Activated naive CD4-positive, alpha-beta T cell treated with anti-CD3 and anti-CD28 coated beads for 36 hours (primary cell): ENCODE data around the gene TRPM2. TPM values are rescaled to one million over a fixed set of nuclear protein-coding genes. Genes with fewer than 3 reads are reported as not detected.
A peak's percentile ranks its signal among the peaks of the same experiment; 100 is the strongest.
"Not testable (repeated sequence)": the region's sequence is repeated elsewhere in the genome, so short reads cannot be mapped to it uniquely, and the experiment has no call there.

Experiments used
- CTCF ChIA-PET: fragments of 350-600 bp; sonication (Branson Sonifier 250); formaldehyde crosslinking; loops from one replicate; lab custom pipeline; 2021; ENCODE audit warnings: antibody characterized with exemption; lab: Charles Lee
- DNase-seq: peaks from one replicate; pipeline ENCODE4 v3.0.0-alpha.2; 2020
- H3K27ac Mint-ChIP-seq: one replicate; pipeline ENCODE4 v1.8.0; 2021; ENCODE audit warnings: mild to moderate bottlenecking, mixed read lengths
- H3K27me3 Mint-ChIP-seq: one replicate; pipeline ENCODE4 v1.8.0; 2021; ENCODE audit warnings: low read depth, mixed read lengths
- H3K36me3 Mint-ChIP-seq: one replicate; pipeline ENCODE4 v1.8.0; 2021; ENCODE audit warnings: low read depth, mixed read lengths
- H3K4me1 Mint-ChIP-seq: one replicate; pipeline ENCODE4 v1.8.0; 2021; ENCODE audit warnings: low read depth, mixed read lengths
- H3K4me3 Mint-ChIP-seq: one replicate; pipeline ENCODE4 v1.8.0; 2021; ENCODE audit warnings: mild to moderate bottlenecking, moderate library complexity, mixed read lengths
- H3K9me3 Mint-ChIP-seq: one replicate; pipeline ENCODE4 v1.8.0; 2021; ENCODE audit warnings: mixed read lengths
- intact Hi-C: fragments of 100-400 bp; cut with micrococcal nuclease; formaldehyde crosslinking; loops from one replicate; pipeline ENCODE4 v1.15.1; 2023
- total RNA-seq, 2 experiments: library from RNA; stranded (reverse); gene quantifications; one replicate each; pipeline ENCODE4 v1.2.3, GENCODE V29; 2021

TRPM2 gene
- total RNA-seq, 2 experiments from 2014 or later: 2.5 to 3.5 TPM

DNA sequence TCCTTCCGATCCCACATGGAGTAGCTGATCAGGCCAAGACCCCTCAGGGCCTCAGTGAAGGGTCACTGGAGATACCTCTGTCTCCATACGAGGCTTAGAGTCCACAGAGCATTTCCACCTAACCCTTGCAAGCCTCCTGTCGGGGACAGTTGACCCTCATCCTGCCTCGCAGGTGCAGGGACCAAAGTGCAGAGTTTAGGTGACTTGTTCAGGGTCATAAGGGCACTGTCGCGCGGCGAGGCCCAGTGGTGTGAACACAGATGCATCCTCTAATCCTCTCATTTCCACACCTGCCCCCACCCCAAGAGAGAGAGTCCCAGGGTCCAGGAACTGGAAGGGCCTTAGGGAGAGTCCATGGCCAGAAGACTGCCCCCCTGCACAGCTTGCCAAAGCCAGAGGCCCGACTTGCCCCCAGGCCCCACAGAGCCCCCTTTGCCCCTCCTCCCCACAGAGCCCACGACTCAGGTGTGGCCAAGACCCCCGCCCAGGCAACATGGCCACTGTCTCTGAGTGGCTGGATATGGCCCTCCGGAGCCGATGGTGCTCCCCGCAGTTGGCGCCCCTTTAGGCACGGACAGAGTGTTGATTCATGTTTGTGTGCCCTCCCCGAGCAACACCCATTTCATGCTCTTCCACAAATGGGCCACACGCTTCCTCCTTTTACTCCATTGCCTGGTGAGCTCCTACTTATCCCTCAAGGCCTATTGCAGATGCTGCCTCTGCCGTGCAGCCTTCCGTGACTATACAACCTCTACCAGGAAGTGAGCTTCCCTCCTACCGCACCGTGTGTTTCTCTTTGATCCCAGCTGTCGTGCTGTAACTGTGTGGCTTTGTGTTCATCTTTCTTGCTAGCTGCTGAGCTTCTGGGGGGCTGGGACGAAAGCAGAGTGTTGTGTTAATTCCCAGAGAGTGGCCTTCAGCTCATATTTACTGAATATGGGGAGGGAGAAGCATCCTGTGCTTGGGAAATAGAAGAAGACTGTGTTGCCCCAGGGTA, 1.7 kb downstream of the TRPM2 start:
- H3K4me1 Mint-ChIP-seq: peaks cover 48% of the 10 kb centered on the region
- peak; percentile 76 for DNase-seq
- no peaks in the 10 kb centered on the region for H3K36me3 Mint-ChIP-seq
- peak overlapping the region; percentile 39 for H3K4me3 Mint-ChIP-seq
- H3K9me3 Mint-ChIP-seq: no peaks in the 10 kb centered on the region
- CTCF ChIA-PET: interaction anchor here (1.3 kb wide), 1 partner anchor 156 kb away, joined by 3 read pairs; no protein-coding TSS in a partner anchor
- H3K27me3 Mint-ChIP-seq: peaks cover 4% of the 10 kb centered on the region
- H3K27ac Mint-ChIP-seq: peak overlapping the region; percentile 44
- intact Hi-C loops: loop anchor here (1.0 to 10.0 kb wide), 3 partner anchors 16 to 570 kb away; partner anchors contain the start of genes CFAP410, ITGB2 and PFKL

DNA sequence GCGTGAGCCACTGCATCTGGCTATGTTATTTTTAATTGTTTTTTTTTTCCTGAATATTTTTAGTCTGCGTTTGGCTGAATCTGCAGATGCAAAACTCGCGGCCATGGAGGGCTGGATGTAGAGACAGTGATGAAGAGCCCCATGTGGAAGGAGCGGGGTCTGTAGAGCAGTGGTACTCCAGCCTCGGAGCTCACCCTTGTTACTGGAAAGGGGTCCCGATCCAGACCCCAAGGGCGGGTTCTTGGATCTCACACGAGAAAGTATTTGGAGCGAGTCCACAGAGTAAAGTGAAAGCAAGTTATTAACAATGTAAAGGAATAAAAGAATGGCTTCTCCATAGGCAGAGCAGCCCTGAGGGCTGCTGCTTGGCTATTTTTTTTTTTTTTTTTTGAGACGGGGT, 2.7 kb downstream of the TRPM2 start:
- intact Hi-C loops: loop anchor here (5.0 to 10.0 kb wide), 2 partner anchors 54 to 569 kb away; partner anchors contain the start of genes ITGB2 and PFKL
- H3K9me3 Mint-ChIP-seq: no peaks in the 10 kb centered on the region
- H3K4me3 Mint-ChIP-seq: no peak overlapping the region
- H3K27me3 Mint-ChIP-seq: peaks cover 2% of the 10 kb centered on the region
- no peaks in the 10 kb centered on the region for H3K36me3 Mint-ChIP-seq
- CTCF ChIA-PET: interaction anchor here (1.3 kb wide), 1 partner anchor 155 kb away, joined by 3 read pairs; no protein-coding TSS in a partner anchor
- H3K27ac Mint-ChIP-seq: no peak overlapping the region
- DNase-seq: no peak
- peaks cover 50% of the 10 kb centered on the region for H3K4me1 Mint-ChIP-seq

DNA sequence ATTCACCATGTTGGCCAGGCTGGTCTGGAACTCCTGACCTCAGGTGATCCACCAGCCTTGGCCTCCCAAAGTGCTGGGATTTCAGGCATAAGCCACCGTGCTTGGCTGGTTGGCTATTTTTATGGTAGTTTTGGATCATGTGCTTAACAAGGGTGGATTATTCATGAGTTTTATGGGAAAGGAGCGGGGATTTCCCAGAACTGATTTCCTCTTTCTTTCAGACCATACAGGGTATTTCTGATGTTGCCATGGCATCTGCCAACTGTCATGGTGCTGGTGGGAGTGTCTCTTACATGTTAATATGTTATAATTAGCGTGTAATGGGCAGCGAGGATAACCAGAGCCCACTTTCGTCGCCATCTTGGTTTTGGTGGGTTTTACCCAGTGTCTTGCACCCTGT, 3.2 kb downstream of the TRPM2 start:
- intact Hi-C loops: loop anchor here (5.0 to 10.0 kb wide), 2 partner anchors 54 to 568 kb away; partner anchors contain the start of genes ITGB2 and PFKL
- Mint-ChIP-seq H3K36me3 (no peaks in the 10 kb centered on the region), H3K27me3 (no peaks in the 10 kb centered on the region), H3K4me3 (no peak overlapping the region), H3K4me1 (peaks cover 50% of the 10 kb centered on the region), H3K27ac (peak overlapping the region; percentile 74), H3K9me3 (no peaks in the 10 kb centered on the region)
- peak; percentile 55 for DNase-seq
- CTCF ChIA-PET: no interaction called here

DNA sequence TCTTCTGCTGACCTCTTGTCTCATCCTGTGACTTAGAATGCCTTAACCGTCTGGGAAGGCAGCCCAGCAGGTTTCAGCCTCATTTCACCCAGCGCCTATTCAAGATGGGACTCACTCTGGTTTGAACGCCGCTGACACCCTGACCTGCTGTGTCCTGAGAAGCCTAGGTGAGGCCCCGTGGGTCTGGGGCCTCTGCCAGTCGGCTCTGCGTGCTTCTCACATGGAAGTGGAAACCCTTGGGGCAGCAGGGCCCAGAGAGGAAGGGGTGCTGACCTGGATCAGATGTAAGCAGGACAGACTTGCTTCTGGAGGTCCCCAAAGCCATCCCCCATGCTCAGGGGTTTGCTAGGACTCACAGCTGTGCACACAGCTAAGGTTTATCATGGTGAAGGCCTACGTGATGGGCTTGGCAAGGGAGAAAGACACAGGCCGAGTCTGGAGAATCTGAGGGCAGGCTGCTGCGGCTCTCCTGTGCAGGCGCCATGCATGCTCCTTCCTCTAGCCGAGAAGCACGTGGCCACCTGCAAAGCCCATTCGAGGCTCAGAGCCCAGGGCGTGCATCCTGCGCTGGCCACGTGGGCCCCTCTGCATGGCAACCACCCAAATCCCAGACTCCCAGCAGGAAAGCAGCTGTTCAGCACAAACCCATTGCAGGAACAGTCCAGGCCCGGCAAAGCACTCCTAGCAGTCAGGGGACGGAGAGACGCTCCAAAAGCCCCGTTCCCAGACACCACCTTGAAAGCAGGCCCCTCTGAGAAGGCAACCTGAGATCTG, 3.8 kb downstream of the TRPM2 start:
- Mint-ChIP-seq H3K36me3 (no peaks in the 10 kb centered on the region), H3K27ac (no peak overlapping the region), H3K9me3 (no peaks in the 10 kb centered on the region), H3K27me3 (no peaks in the 10 kb centered on the region), H3K4me1 (peaks cover 49% of the 10 kb centered on the region), H3K4me3 (no peak overlapping the region)
- DNase-seq: no peak
- intact Hi-C loops: loop anchor here (5.0 to 10.0 kb wide), 2 partner anchors 55 to 568 kb away; partner anchors contain the start of genes ITGB2 and PFKL
- CTCF ChIA-PET: no interaction called here

DNA sequence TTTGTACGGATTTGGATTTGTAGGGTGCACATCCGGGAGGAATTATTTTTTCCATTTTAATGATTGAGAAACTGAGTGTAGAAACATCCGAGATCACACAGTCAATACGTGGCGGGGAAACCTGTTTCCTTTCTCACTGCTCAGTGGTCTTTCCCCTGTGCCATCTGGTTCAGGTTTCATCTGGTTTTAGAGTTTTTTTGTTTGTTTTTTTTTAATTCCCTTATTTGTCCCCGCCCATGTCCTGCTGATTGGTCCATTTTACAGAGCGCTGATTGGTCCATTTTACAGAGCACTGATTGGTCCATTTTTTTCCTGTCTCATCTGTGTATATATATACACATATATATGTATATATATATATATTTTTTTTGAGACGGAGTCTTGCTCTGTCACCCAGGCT, 6.0 kb downstream of the TRPM2 start:
- Mint-ChIP-seq H3K4me3 (no peak overlapping the region), H3K36me3 (no peaks in the 10 kb centered on the region), H3K27me3 (no peaks in the 10 kb centered on the region), H3K9me3 (peaks cover 4% of the 10 kb centered on the region), H3K4me1 (peaks cover 28% of the 10 kb centered on the region), H3K27ac (no peak overlapping the region)
- intact Hi-C loops: loop anchor here (5.0 to 10.0 kb wide), 2 partner anchors 57 to 565 kb away; partner anchors contain the start of genes ITGB2 and PFKL
- CTCF ChIA-PET: no interaction called here
- DNase-seq: no peak

DNA sequence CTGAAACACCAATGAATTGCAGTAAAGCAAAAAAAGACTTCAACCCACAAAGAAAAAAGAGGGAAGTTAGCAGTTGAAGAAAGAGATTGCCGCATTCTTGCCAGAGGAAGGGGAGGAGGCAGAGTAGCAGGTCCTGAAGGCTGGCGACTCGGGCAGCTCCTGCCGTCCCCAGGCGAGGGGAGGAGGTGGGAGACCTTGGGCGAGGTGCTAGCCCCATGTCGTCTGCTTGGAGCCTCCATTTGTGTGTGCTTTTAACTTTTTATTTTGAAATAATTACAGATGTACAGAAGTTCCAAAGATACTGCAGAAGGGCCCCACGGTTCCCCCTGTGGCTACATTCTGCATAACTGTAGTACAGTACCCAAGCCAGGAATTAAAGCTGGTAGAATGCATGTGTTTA, 6.7 kb downstream of the TRPM2 start:
- no peaks in the 10 kb centered on the region for H3K36me3 Mint-ChIP-seq
- no peak overlapping the region for H3K27ac Mint-ChIP-seq
- no peaks in the 10 kb centered on the region for H3K27me3 Mint-ChIP-seq
- DNase-seq: no peak
- H3K4me1 Mint-ChIP-seq: peaks cover 20% of the 10 kb centered on the region
- intact Hi-C loops: no loop called here
- no peak overlapping the region for H3K4me3 Mint-ChIP-seq
- CTCF ChIA-PET: no interaction called here
- peaks cover 4% of the 10 kb centered on the region for H3K9me3 Mint-ChIP-seq

DNA sequence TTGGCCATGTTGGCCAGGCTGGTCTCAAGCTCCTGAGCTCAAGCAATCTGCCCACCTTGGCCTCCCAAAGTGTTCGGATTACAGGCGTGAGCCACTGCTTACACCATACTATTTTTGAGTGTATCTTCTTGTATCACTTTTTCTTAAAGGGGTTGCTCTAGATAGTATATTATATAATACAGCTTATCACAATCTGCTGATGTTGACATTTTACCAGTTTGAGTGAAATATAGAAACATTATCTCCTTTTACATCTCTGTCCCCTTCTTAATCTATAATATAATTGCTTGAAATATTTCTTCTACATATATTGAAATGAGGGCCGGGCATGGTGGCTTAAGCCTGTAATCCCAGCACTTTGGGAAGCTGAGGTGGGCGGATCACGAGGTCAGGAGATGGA, 8.5 kb downstream of the TRPM2 start:
- H3K36me3 Mint-ChIP-seq, H3K27me3 Mint-ChIP-seq, DNase-seq, H3K4me3 Mint-ChIP-seq, intact Hi-C loops, CTCF ChIA-PET, H3K4me1 Mint-ChIP-seq, H3K27ac Mint-ChIP-seq, H3K9me3 Mint-ChIP-seq: not testable (repeated sequence)

DNA sequence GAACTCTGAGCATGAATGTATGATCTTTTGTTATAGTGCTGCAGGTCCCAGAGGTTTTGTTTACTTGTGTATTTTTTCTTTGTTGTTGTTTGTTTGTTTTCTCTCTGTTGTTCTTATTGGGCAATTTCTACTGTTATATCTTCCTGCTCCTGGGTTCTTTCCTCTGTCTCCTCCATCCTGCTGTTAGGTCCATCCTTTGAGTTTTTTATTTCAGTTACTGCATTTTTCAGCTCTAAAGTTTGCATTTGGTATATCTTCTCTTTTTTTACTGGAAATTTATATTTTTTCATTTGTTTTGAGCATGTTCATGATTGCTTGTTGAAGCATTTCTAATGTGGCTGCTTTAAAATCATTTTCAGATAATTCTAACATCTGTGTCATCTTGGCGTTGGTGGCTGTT, 9.9 kb downstream of the TRPM2 start:
- CTCF ChIA-PET: no interaction called here
- Mint-ChIP-seq H3K27ac (no peak overlapping the region), H3K9me3 (peaks cover 4% of the 10 kb centered on the region)

DNA sequence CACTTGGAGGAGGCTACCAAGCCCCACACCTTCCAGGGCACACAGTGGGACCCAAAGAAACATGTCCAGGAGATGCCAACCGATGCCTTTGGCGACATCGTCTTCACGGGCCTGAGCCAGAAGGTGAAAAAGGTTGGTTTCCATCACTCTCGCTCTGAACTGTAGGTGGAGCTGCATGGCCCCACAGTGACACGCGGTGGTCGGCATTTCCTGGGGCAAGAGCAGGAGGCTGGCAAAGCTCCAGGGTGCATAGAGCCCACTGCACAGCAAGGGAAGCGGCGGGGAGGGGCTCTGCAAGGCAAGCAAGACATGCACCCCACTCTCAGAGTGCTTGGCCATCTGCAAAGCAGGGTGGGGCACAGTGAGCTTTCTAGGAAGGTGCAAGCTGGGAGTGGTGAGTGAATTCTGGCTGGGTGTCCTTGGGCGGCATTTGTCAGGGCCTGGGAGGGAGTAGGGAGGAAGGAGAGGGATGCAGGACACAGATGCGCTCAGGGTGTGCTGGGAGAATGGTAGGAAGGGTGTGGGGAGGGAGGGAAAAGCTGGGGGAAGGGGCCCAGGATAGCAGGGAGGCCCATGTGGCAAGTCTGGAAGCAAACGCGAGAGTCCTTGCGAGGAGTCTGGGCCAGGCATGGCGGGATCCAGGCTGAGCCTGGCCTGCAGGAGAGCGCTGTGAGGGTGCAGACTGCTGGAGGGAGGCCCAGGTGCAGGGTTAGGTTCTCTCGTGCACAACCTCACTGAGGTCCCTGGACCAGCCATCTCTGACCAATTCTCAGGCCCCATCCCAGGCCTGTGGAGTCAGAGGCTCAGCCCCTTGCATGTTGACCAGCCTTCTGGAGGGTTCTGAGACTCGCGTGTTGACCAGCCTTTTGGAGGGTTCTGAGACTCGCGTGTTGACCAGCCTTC, 11.0 kb downstream of the TRPM2 start:
- Mint-ChIP-seq H3K27ac (no peak overlapping the region), H3K4me3 (no peak overlapping the region), H3K4me1 (peaks cover 4% of the 10 kb centered on the region), H3K9me3 (peaks cover 4% of the 10 kb centered on the region), H3K36me3 (no peaks in the 10 kb centered on the region), H3K27me3 (no peaks in the 10 kb centered on the region)
- intact Hi-C loops: no loop called here
- DNase-seq: no peak
- CTCF ChIA-PET: no interaction called here

More for the DNA sequence above, 9.9 kb downstream of the TRPM2 start:
- Mint-ChIP-seq H3K4me3 (no peak overlapping the region), H3K4me1 (peaks cover 4% of the 10 kb centered on the region), H3K27me3 (no peaks in the 10 kb centered on the region), H3K36me3 (no peaks in the 10 kb centered on the region)
- no peak for DNase-seq
- intact Hi-C loops: no loop called here

DNA sequence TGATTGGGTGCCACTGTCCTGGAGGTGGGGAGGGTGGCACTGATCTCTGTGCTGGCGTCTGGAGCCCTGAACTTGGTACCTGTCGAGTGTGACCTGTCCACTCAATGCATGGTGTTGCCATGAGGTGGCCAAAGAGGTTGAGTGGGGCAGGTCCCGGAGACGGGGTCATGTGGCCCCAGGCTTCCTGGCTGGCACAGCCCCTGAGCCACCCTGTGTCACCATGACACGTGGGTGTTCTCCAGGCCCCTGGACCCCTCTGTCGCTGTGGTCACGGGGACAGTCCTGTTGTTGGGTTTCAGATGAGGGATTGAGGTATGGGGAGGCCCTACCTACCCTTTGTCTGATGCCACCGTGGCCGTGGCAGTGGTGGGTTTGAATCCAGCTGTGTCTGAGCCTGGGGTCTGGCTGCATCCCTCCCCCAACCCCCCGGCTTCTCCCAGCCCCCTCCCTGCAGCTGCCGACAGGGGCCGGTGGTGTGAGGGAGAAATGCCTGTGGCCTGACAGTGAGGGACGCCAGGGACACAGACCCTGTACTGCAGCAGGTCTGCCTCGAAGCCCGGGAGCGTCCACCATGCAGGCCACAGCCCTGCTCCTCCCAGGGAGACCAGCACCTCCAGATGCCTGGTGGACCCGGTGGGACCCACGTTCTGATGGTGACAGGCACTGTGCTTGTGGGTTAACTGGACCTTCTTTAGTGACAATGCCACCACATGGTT, 12.0 kb downstream of the TRPM2 start:
- no peaks in the 10 kb centered on the region for H3K4me1 Mint-ChIP-seq
- no peaks in the 10 kb centered on the region for H3K27me3 Mint-ChIP-seq
- intact Hi-C loops: no loop called here
- H3K36me3 Mint-ChIP-seq: no peaks in the 10 kb centered on the region
- no peak overlapping the region for H3K27ac Mint-ChIP-seq
- peaks cover 4% of the 10 kb centered on the region for H3K9me3 Mint-ChIP-seq
- no peak overlapping the region for H3K4me3 Mint-ChIP-seq
- CTCF ChIA-PET: no interaction called here
- DNase-seq: no peak

DNA sequence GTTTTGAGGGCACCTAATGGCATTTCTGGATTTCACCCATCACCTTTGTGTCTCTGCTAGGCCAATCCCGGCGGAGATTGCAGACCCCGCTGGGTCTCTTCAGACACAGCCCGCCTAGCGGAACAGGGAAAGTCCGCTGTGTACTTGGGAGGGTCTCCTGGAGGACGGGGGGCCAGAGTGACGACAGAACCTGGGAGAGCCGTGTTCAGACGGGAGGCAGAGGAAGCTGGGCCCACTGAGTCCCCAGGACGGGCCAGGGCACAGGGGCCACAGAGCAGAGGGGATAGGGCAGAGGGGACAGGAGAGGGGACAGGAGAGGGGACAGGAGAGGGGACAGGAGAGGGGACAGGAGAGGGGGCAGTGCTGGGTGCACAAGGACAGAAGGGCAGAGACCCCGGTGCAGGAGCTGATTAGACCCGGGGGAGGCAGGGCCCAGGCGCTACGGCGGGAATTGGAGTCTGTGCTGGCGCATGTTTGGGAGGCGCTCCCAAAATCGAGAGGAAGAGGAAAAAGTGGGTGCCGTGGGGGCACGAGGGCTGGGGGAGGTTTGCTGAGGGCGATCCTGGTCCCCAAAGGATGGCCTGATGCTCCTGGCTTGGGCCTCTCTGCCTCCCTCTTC, 12.7 kb downstream of the TRPM2 start:
- no peak for DNase-seq
- H3K27ac Mint-ChIP-seq: no peak overlapping the region

More for the DNA sequence above, 12.7 kb downstream of the TRPM2 start:
- Mint-ChIP-seq H3K4me1 (no peaks in the 10 kb centered on the region), H3K36me3 (no peaks in the 10 kb centered on the region), H3K27me3 (no peaks in the 10 kb centered on the region), H3K9me3 (peaks cover 4% of the 10 kb centered on the region), H3K4me3 (no peak overlapping the region)
- CTCF ChIA-PET: no interaction called here
- intact Hi-C loops: no loop called here
